Tibial artery (tissue), 4 donors: ENCODE data around the gene PCDHA1.
"Not testable (repeated sequence)": the region's sequence is repeated elsewhere in the genome, so short reads cannot be mapped to it uniquely, and the experiment has no call there.

Source experiments
- DNase-seq, 2 donors: peaks; one replicate each; pipeline ENCODE4 v3.0.0-alpha.2; 2019
- H3K27ac ChIP-seq, 2 donors: fragments of 200-600 bp; sonication (generic) in 1 of 2; 1 replicate in 1 of 2; 2 replicates in 1 of 2; pipeline ENCODE4 v1.5.1; 2018 to 2019; ENCODE audit warnings: mild to moderate bottlenecking in 1 of 2
- H3K27me3 ChIP-seq, 2 donors: fragments of 200-600 bp; sonication (generic) in 1 of 2; one replicate each; pipeline versions ENCODE4 v1.5.1 to v1.6.0; 2016 to 2019
- H3K36me3 ChIP-seq, 3 donors: fragments of 200-600 bp; sonication (generic) in 2 of 3; one replicate each; pipeline ENCODE4 v1.5.1; 2016 to 2019; ENCODE audit warnings: mild to moderate bottlenecking in 2 of 3
- H3K4me1 ChIP-seq, 4 donors: fragments of 200-600 bp; sonication (generic) in 2 of 4; 1 replicate in 3 of 4; 2 replicates in 1 of 4; pipeline ENCODE4 v1.5.1; 2016 to 2019
- H3K4me3 ChIP-seq, 2 donors: fragments of 200-600 bp; sonication (generic) in 1 of 2; 1 replicate in 1 of 2; 2 replicates in 1 of 2; pipeline ENCODE4 v1.5.1; 2018 to 2019; ENCODE audit warnings: mild to moderate bottlenecking in 2 of 2
- H3K9me3 ChIP-seq, 3 donors: fragments of 200-600 bp; sonication (generic) in 1 of 3; one replicate each; pipeline ENCODE4 v1.5.1; 2016 to 2019
- CTCF ChIP-seq, 2 experiments: fragments of 200-600 bp in 1 of 2; fragments of 450-650 bp in 1 of 2; IDR thresholded peaks; one replicate each; pipeline ENCODE4 v1.5.1; 2017 to 2019; ENCODE audit warnings: antibody characterized with exemption in 2 of 2, mild to moderate bottlenecking in 1 of 2, moderate library complexity in 1 of 2
- intact Hi-C: fragments of 100-400 bp; cut with DNase I; formaldehyde crosslinking; loops from one replicate; pipeline ENCODE4 v1.15.0; 2023; ENCODE audit warnings: low total_unique reads

PCDHA1 gene

GRCh38 chr5:140767444-140767843 is 18.5 kb upstream of the PCDHA1 start:
- no peak overlapping the region for H3K27ac ChIP-seq
- peaks cover 11 to 98% (median 80%) of the 10 kb centered on the region in 3 donors for H3K9me3 ChIP-seq
- TF ChIP-seq CTCF (IDR thresholded peaks at IDR 0.05): no peak
- no peaks in the 10 kb centered on the region for H3K4me1 ChIP-seq
- no peak for DNase-seq
- intact Hi-C loops: no loop called here
- no peak overlapping the region for H3K4me3 ChIP-seq
- H3K27me3 ChIP-seq: no peaks in the 10 kb centered on the region
- peaks cover 0 to 3% (median 0%) of the 10 kb centered on the region in 3 donors for H3K36me3 ChIP-seq

GRCh38 chr5:140780512-140780911 is 5.4 kb upstream of the PCDHA1 start:
- no peaks in the 10 kb centered on the region for H3K36me3 ChIP-seq
- intact Hi-C loops: no loop called here
- no peaks in the 10 kb centered on the region for H3K27me3 ChIP-seq
- H3K9me3 ChIP-seq: peaks cover 0 to 66% (median 61%) of the 10 kb centered on the region in 3 donors
- no peak overlapping the region for H3K4me3 ChIP-seq
- H3K4me1 ChIP-seq: no peaks in the 10 kb centered on the region
- TF ChIP-seq CTCF (IDR thresholded peaks at IDR 0.05): no peak
- H3K27ac ChIP-seq: no peak overlapping the region
- DNase-seq: no peak

- DNase-seq, intact Hi-C loops, H3K27ac ChIP-seq, H3K4me1 ChIP-seq, H3K4me3 ChIP-seq, H3K36me3 ChIP-seq: not testable (repeated sequence)
- Histone ChIP-seq H3K27me3 (peaks cover 0 to 18% of the 10 kb centered on the region in 2 donors), H3K9me3 (peaks cover 3 to 78% (median 51%) of the 10 kb centered on the region in 3 donors)
Observed at GRCh38 chr5:140787422-140787821, 1.5 kb downstream of the PCDHA1 start.

GRCh38 chr5:140787849-140788504 is 2.0 kb downstream of the PCDHA1 start:
- H3K4me1 ChIP-seq, H3K36me3 ChIP-seq, H3K27ac ChIP-seq, DNase-seq, H3K4me3 ChIP-seq, intact Hi-C loops: not testable (repeated sequence)
- Histone ChIP-seq H3K9me3 (peaks cover 3 to 73% (median 48%) of the 10 kb centered on the region in 3 donors), H3K27me3 (peaks cover 0 to 18% of the 10 kb centered on the region in 2 donors)

- Histone ChIP-seq H3K4me3 (no peak overlapping the region), H3K27me3 (peaks cover 0 to 28% of the 10 kb centered on the region in 2 donors), H3K27ac (no peak overlapping the region), H3K4me1 (no peaks in the 10 kb centered on the region), H3K9me3 (peaks cover 3 to 76% (median 53%) of the 10 kb centered on the region in 3 donors), H3K36me3 (peaks cover 0 to 8% (median 5%) of the 10 kb centered on the region in 3 donors)
- no peak for DNase-seq
- no peak for TF ChIP-seq CTCF (IDR thresholded peaks at IDR 0.05)
- intact Hi-C loops: no loop called here
Observed at GRCh38 chr5:140791089-140791488, 5.1 kb downstream of the PCDHA1 start.

GRCh38 chr5:140794595-140795258 is 8.8 kb downstream of the PCDHA1 start, which contains the start of gene PCDHA2:
Gene PCDHA2 (plus strand): TSS chr5:140794852.
- no peak for DNase-seq
- peaks cover 0 to 56% (median 42%) of the 10 kb centered on the region in 3 donors for H3K9me3 ChIP-seq
- intact Hi-C loops: no loop called here
- H3K36me3 ChIP-seq: no peaks in the 10 kb centered on the region
- TF ChIP-seq CTCF (IDR thresholded peaks at IDR 0.05): no peak
- peaks cover 0 to 18% of the 10 kb centered on the region in 2 donors for H3K27me3 ChIP-seq
- peak within 1 kb of the TSS in 1 of 2 donors; percentile 18 for H3K4me3 ChIP-seq
- H3K4me1 ChIP-seq: no peaks in the 10 kb centered on the region
- H3K27ac ChIP-seq: no peak within 1 kb of the TSS
